Activated naive CD8-positive, alpha-beta T cell treated with anti-CD3 and anti-CD28 coated beads, Interleukin-2, amount 50 U/mL, for 16 hours (primary cell): ENCODE results near the gene CCDC191.

ENCODE experiments used
- DNase-seq: peaks from one replicate; pipeline ENCODE4 v3.0.0-alpha.2; 2020; ENCODE audit warnings: low read depth, low spot score

The CCDC191 gene

GRCh38 chr3:114056130-114057010 is at the start of gene CCDC191, which contains the start of gene QTRT2:
CCDC191 (minus strand) TSS chr3:114056526; CDS start chr3:114056466, 60 bp downstream.
QTRT2 (plus strand) TSS chr3:114056737; CDS start chr3:114065258, 8,521 bp downstream.
- DNase-seq, result peak; percentile 95

- DNase-seq, result no peak
Observed at GRCh38 chr3:114104414-114104813, 48.1 kb upstream of the CCDC191 start.

- DNase-seq, result no peak
Observed at GRCh38 chr3:114103858-114104257, 47.5 kb upstream of the CCDC191 start.

GRCh38 chr3:114103181-114103580 is 46.9 kb upstream of the CCDC191 start:
- no peak for DNase-seq

GRCh38 chr3:114101101-114101500 is 44.8 kb upstream of the CCDC191 start:
- DNase-seq, result no peak

- DNase-seq, result no peak
Observed at GRCh38 chr3:114095796-114096195, 39.5 kb upstream of the CCDC191 start.

GRCh38 chr3:114093596-114093995 is 37.3 kb upstream of the CCDC191 start:
- DNase-seq, result no peak

GRCh38 chr3:114093016-114093380 is 36.7 kb upstream of the CCDC191 start:
- DNase-seq, result no peak

GRCh38 chr3:114092151-114093015 is 36.1 kb upstream of the CCDC191 start:
- no peak for DNase-seq

GRCh38 chr3:114089675-114090074 is 33.3 kb upstream of the CCDC191 start:
- DNase-seq, result no peak

- DNase-seq, result no peak
Observed at GRCh38 chr3:114086356-114086755, 30.0 kb upstream of the CCDC191 start.

GRCh38 chr3:114083112-114083511 is 26.8 kb upstream of the CCDC191 start:
- DNase-seq, result no peak

GRCh38 chr3:114081037-114081436 is 24.7 kb upstream of the CCDC191 start:
- DNase-seq, result no peak

- no peak for DNase-seq
Observed at GRCh38 chr3:114080201-114080600, 23.9 kb upstream of the CCDC191 start.

GRCh38 chr3:114079761-114080160 is 23.4 kb upstream of the CCDC191 start:
- no peak for DNase-seq

GRCh38 chr3:114078126-114078525 is 21.8 kb upstream of the CCDC191 start:
- no peak for DNase-seq

GRCh38 chr3:114076711-114077110 is 20.4 kb upstream of the CCDC191 start:
- no peak for DNase-seq

GRCh38 chr3:114071786-114072185 is 15.5 kb upstream of the CCDC191 start:
- DNase-seq, result no peak

- DNase-seq, result no peak
Observed at GRCh38 chr3:114068336-114068735, 12.0 kb upstream of the CCDC191 start.

- no peak for DNase-seq
Observed at GRCh38 chr3:114067804-114068203, 11.5 kb upstream of the CCDC191 start.

GRCh38 chr3:114060906-114061655 is 4.8 kb upstream of the CCDC191 start:
- no peak for DNase-seq

- no peak for DNase-seq
Observed at GRCh38 chr3:114058646-114059045, 2.3 kb upstream of the CCDC191 start.
